ENCODE results near the gene OSBPL10.
"Not testable (repeated sequence)": the region's sequence is repeated elsewhere in the genome, so short reads cannot be mapped to it uniquely, and the experiment has no call there.

DNA sequence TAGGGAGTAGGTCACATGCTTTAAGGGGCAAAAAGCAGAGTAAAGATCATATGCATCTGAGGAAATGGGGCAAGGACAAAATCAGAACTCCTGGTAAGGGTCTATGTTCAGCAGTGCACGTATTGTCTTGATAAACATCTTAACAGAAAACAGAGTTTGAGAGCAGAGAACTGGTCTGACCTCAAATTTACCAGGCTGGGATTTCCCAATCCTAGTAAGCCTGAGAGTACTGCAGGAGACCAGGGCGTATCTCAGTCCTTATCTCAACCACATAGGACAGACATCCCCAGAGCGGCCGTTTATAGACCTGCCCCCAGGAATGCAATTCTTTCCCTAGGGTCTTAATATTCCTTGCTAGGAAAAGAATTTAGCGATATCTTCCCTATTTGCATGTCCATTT is 14.0 kb upstream of the OSBPL10 start:
- TF ChIP-seq, protein P1, sequence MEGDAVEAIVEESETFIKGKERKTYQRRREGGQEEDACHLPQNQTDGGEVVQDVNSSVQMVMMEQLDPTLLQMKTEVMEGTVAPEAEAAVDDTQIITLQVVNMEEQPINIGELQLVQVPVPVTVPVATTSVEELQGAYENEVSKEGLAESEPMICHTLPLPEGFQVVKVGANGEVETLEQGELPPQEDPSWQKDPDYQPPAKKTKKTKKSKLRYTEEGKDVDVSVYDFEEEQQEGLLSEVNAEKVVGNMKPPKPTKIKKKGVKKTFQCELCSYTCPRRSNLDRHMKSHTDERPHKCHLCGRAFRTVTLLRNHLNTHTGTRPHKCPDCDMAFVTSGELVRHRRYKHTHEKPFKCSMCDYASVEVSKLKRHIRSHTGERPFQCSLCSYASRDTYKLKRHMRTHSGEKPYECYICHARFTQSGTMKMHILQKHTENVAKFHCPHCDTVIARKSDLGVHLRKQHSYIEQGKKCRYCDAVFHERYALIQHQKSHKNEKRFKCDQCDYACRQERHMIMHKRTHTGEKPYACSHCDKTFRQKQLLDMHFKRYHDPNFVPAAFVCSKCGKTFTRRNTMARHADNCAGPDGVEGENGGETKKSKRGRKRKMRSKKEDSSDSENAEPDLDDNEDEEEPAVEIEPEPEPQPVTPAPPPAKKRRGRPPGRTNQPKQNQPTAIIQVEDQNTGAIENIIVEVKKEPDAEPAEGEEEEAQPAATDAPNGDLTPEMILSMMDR (IDR thresholded peaks at IDR 0.05) = not testable (repeated sequence)
- not testable (repeated sequence) for TF ChIP-seq EZH2 (IDR thresholded peaks at IDR 0.05)

Measured in neural progenitor cell (in vitro differentiated cells).